DND-41 (cell line): ENCODE measurements around the gene ACTL6B.

ENCODE experiments used
- ATAC-seq: fragments of 200-7000 bp; cut with Tn5 transposase; 3 replicates; pipeline ENCODE4 v1.9.1; 2021; ENCODE audit warnings: low read depth; ENCODE audit not compliant: insufficient read depth
- DNase-seq: peaks from one replicate; pipeline ENCODE4 v3.0.0-alpha.2; 2020
- H2AFZ ChIP-seq: 2 replicates; pipeline ENCODE4 v1.6.0; 2012; ENCODE audit warnings: low read depth, low read length
- H3K27ac ChIP-seq: 2 replicates; pipeline ENCODE4 v1.5.1; 2012; ENCODE audit warnings: low read length, inconsistent platforms
- H3K27me3 ChIP-seq: fragments of 200-600 bp; sonication (generic); 2 replicates; pipeline ENCODE4 v1.6.0; 2012; ENCODE audit warnings: low read length, mild to moderate bottlenecking, inconsistent platforms; ENCODE audit not compliant: insufficient read depth, poor library complexity
- H3K36me3 ChIP-seq: 2 replicates; pipeline ENCODE4 v1.5.1; 2012; ENCODE audit warnings: low read length, inconsistent platforms; ENCODE audit not compliant: insufficient read depth
- H3K4me1 ChIP-seq: 2 replicates; pipeline ENCODE4 v1.5.1; 2012; ENCODE audit warnings: mild to moderate bottlenecking, low read length; ENCODE audit not compliant: insufficient read depth
- H3K4me2 ChIP-seq: 2 replicates; pipeline ENCODE4 v1.6.0; 2012; ENCODE audit warnings: mild to moderate bottlenecking, moderate library complexity, low read length, inconsistent platforms; ENCODE audit not compliant: insufficient read depth
- H3K4me3 ChIP-seq, 2 experiments: fragments of 200-600 bp in 1 of 2; shearing (Covaris generic) in 1 of 2; 2 replicates each; pipeline ENCODE4 v1.5.1; 2012 to 2016; ENCODE audit warnings: inconsistent platforms in 2 of 2, low read length in 2 of 2, mild to moderate bottlenecking in 2 of 2, low read depth in 1 of 2, moderate library complexity in 1 of 2
- H3K79me2 ChIP-seq: 2 replicates; pipeline ENCODE4 v1.6.0; 2012; ENCODE audit warnings: low read length, inconsistent platforms; ENCODE audit not compliant: insufficient read depth
- H3K9ac ChIP-seq: 2 replicates; pipeline ENCODE4 v1.6.0; 2012; ENCODE audit warnings: low read depth, mild to moderate bottlenecking, inconsistent platforms, low read length, moderate library complexity
- H3K9me3 ChIP-seq: 2 replicates; pipeline ENCODE4 v1.5.1; 2012; ENCODE audit warnings: low read length, moderate library complexity, mild to moderate bottlenecking, inconsistent platforms; ENCODE audit not compliant: insufficient read depth, severe bottlenecking
- H4K20me1 ChIP-seq: 2 replicates; pipeline ENCODE4 v1.6.0; 2012; ENCODE audit warnings: low read length; ENCODE audit not compliant: insufficient read depth
- CTCF ChIP-seq: IDR thresholded peaks from 2 replicates; pipeline ENCODE4 v1.5.1; 2012; ENCODE audit warnings: borderline replicate concordance, low read length, moderate library complexity, mild to moderate bottlenecking; ENCODE audit not compliant: poor library complexity, severe bottlenecking; ENCODE audit errors: extremely low read depth
- EZH2 ChIP-seq: IDR thresholded peaks from 3 replicates; pipeline ENCODE4 v1.6.1; 2012; ENCODE audit warnings: borderline replicate concordance, low read depth, mild to moderate bottlenecking, moderate library complexity, low read length, inconsistent platforms; ENCODE audit not compliant: severe bottlenecking

Gene ACTL6B

DNA sequence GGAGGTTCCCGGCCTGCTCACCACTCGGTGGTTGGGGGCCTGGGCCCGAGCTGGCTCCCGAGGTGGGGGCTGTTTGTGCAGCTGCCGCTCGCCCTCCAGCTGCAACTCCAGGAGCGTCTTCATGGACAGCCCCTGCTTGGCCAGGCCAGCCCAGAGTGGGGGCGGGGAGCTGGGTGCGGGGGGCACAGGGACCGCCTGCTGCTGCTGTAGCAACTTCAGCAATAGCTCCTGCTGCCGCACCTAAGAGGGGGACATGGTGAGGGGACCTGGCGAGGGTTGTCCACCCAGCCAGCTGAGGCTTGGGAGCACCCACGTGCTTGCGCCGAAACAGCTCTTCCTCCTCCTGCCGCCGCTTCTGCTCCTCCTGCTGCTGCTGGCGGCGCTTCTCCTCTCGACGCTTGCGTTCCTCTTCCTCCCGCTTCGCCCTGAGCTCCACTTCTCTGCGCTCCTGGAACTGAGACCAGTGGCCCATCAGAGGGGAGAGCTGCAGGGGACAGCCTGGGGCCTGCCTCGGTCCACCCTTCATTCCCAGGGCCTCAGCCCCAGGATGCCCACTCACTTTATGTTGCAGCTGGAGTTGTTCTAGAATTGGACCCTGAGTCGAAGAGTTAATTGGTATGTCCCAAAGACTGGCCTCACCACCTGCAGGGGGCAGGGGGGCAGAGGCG, 26.9 kb upstream of the ACTL6B start:
- Histone ChIP-seq H3K79me2 (peaks cover 14% of the 10 kb centered on the region), H4K20me1 (peaks cover 73% of the 10 kb centered on the region), H2AFZ (no peak overlapping the region), H3K4me2 (no peak overlapping the region), H3K9me3 (no peaks in the 10 kb centered on the region), H3K4me3 (no peak overlapping the region), H3K4me1 (no peaks in the 10 kb centered on the region), H3K27me3 (no peaks in the 10 kb centered on the region), H3K36me3 (peaks cover 97% of the 10 kb centered on the region), H3K9ac (no peak overlapping the region), H3K27ac (no peak overlapping the region)
- DNase-seq = no peak
- TF ChIP-seq CTCF (no peak), EZH2 (no peak)
- ATAC-seq = no peak

DNA sequence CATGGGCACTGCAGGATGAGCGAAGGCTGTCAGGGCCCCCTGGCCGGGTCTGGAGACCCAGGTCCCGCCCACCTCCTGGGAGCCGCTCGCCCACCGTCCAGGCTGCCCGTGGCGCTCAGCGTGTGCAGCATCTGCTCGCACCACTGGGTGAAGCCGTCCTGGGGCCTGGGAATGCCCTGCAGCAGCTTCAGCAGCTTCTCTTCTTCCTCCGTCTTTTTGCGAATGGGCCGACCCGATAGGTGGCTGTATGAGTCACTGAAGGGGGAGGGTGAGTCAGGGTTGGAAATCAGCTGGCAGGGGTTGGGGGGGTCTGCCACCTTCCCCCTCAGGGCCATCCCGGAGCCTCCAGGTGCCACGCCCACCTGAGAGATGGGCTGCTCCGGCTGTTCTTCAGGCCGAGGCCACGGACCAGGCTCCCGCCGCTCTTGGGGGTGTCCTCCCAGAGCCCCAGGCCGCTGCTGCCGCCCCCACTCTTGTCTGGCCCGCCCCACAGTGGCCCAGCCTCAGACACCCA, 26.0 kb upstream of the ACTL6B start:
- H4K20me1 ChIP-seq = peaks cover 74% of the 10 kb centered on the region
- H3K79me2 ChIP-seq = peaks cover 16% of the 10 kb centered on the region
- no peak overlapping the region for H3K9ac ChIP-seq
- H3K27ac ChIP-seq = no peak overlapping the region
- H3K27me3 ChIP-seq = no peaks in the 10 kb centered on the region
- no peak overlapping the region for H3K4me3 ChIP-seq
- H3K9me3 ChIP-seq = no peaks in the 10 kb centered on the region
- no peak for DNase-seq
- no peak overlapping the region for H3K4me2 ChIP-seq
- ATAC-seq = no peak
- no peaks in the 10 kb centered on the region; the same call in 1 of the 2 replicates for H3K4me1 ChIP-seq
- H3K36me3 ChIP-seq = peaks cover 97% of the 10 kb centered on the region
- H2AFZ ChIP-seq = no peak overlapping the region
- TF ChIP-seq CTCF (no peak), EZH2 (no peak)

- Histone ChIP-seq H4K20me1 (peaks cover 74% of the 10 kb centered on the region), H3K4me3 (no peak overlapping the region), H3K79me2 (peaks cover 22% of the 10 kb centered on the region), H3K36me3 (peaks cover 97% of the 10 kb centered on the region), H3K4me1 (peaks cover 2% of the 10 kb centered on the region), H3K9me3 (no peaks in the 10 kb centered on the region), H3K27ac (no peak overlapping the region), H3K9ac (no peak overlapping the region), H2AFZ (no peak overlapping the region), H3K27me3 (no peaks in the 10 kb centered on the region), H3K4me2 (no peak overlapping the region)
- ATAC-seq = no peak
- no peak for DNase-seq
- TF ChIP-seq EZH2 (no peak), CTCF (no peak)
These were observed 25.4 kb upstream of the ACTL6B start for GRCh38 chr7:100681491-100682227.
